Left cardiac atrium (tissue), 4 donors: ENCODE measurements around the gene LMAN2. TPM values are rescaled to one million over a fixed set of nuclear protein-coding genes. Genes with fewer than 3 reads are reported as not detected.
"Not testable (repeated sequence)": the region's sequence is repeated elsewhere in the genome, so short reads cannot be mapped to it uniquely, and the experiment has no call there.

ENCODE experiments used
- ATAC-seq, 2 donors: fragments of 200-7000 bp; cut with Tn5 transposase; one replicate each; pipeline ENCODE4 v1.9.1; 2020; ENCODE audit warnings: mild to moderate bottlenecking in 2 of 2, moderate library complexity in 2 of 2
- DNase-seq: peaks from one replicate; pipeline ENCODE4 v3.0.0-alpha.2; 2020
- intact Hi-C, 2 donors: fragments of 100-400 bp; cut with DNase I; formaldehyde crosslinking; loops; one replicate each; pipeline versions ENCODE4 v1.14.1 to v1.15.1; 2022 to 2023
- total RNA-seq, 2 donors: library from RNA; stranded (reverse); fragmentation: NEBNext Ultra II Directional; extraction: Animal tissue kit (Norgen Biotek cat#: 25700); gene quantifications; one replicate each; pipeline ENCODE4 v1.2.1, GENCODE V29; 2021
- donor health status: DM: no; HTN: yes; CAD: no.
- donor health status: DM: no; HTN: yes; CAD: no; lungs with severe emphysema.
- donor health status: DM: yes; HTN: yes; CAD: no.
- donor health status: Dilated cardiomyopathy.

Gene LMAN2
- total RNA-seq, 2 donors from 2014 or later: 76.4 to 77.7 TPM

- ATAC-seq (no peak), DNase-seq (no peak)
- intact Hi-C loops: loop anchor here in 1 of 2 donors (5.0 kb wide), 1 partner anchor 66 kb away; no protein-coding TSS in a partner anchor
These were observed 31.7 kb upstream of the LMAN2 start for GRCh38 chr5:177383181-177383580.

DNA sequence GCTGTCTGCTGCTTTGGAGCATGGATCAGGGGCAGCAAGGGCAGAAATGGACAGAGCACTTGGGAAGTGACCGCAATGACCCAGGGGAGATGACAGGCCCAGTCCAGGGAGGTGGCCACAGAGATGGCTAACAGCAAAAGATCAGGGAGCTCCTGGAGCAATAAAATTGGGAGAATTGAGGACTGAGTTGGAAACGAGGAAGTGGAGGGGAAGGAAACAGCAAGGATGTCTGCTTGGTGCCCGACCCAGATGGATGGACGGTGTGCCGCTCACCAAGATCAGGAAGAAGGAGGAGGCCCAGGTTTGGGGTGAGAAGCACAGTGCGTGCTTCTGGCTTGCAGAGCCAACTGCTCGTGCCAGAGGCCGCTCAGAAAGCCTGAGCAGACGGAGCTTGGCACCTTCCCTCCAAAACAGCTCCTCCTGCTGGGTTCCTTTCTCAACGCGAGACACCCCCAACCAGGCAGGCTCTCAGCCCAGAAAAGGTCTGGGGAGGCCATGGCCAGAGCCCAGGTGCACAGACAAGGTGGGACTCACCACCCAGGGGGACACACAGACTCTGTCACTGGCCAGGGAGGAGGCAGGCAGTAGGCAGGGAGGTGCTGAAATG lies 31.1 kb upstream of the LMAN2 start:
- DNase-seq (no peak), ATAC-seq (peak; percentile 63 to 78)
- intact Hi-C loops: loop anchor here in 1 of 2 donors (5.0 kb wide), 1 partner anchor 65 kb away; no protein-coding TSS in a partner anchor

DNA sequence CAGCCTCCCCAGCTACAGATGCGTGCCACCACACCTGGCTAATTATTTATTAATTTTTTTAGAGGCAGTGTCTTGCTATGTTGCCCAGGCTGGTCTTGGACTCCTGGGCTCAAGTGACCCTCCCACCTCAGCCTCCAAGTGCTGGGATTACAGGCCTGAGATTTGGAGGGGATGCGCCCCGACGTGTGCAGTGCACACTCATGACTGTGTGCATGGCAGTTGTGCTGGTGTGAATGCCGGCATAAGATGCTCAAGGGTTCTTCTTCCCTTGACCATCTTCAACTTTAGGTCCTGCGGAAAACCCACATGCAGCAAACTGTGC lies 29.3 kb upstream of the LMAN2 start:
- ATAC-seq: no peak
- no peak for DNase-seq
- intact Hi-C loops: loop anchor here in 1 of 2 donors (5.0 kb wide), 1 partner anchor 63 kb away; no protein-coding TSS in a partner anchor

DNA sequence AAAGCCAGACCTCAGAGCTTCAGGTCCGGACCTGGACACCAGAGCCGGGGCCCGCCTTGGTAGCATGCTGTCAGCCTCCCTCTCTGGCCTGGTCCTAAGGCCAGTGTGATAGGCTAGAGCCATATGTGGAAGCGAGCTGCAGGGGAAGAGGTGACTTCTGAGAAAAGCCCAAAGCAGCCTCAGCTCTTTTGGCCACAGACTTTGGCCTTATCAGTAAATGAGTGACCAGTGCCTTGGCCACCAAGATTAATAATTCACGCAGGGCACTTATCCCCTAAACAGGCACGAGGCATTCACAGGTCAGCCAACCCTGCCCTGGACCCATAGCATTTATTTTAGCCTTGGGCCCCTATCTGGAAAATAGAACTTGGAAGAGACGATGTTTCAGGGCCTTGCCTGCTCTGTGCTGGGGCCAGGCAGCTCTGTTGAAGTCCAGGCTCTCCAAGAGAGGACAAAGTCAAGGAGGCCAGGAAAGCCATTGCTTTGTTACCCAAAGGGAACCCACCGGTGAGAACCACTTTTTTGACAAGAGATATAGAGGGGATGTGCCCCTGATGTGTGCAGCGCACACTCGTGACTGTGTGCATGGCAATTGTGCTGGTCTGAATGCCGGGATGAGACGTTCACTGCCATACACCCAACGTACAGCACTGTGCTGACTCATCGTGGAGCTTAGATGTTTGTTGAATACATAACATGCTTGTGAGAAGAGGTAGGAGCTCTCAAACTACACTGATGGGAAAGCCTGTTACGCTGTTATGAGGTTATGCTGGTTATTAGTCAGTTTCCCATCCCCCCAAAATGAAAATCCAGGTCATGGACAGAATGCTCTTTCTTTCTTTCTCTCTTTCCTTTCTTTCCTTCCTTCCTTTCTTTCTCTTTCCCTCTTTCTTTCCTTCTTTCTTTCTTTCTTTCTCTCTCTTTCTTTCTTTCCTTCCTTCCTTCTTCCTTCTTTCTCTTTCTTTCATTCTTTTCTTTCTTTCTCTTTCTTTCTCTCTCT lies 27.7 kb upstream of the LMAN2 start:
- intact Hi-C loops: no loop called here
- DNase-seq (no peak), ATAC-seq (no peak)

DNA sequence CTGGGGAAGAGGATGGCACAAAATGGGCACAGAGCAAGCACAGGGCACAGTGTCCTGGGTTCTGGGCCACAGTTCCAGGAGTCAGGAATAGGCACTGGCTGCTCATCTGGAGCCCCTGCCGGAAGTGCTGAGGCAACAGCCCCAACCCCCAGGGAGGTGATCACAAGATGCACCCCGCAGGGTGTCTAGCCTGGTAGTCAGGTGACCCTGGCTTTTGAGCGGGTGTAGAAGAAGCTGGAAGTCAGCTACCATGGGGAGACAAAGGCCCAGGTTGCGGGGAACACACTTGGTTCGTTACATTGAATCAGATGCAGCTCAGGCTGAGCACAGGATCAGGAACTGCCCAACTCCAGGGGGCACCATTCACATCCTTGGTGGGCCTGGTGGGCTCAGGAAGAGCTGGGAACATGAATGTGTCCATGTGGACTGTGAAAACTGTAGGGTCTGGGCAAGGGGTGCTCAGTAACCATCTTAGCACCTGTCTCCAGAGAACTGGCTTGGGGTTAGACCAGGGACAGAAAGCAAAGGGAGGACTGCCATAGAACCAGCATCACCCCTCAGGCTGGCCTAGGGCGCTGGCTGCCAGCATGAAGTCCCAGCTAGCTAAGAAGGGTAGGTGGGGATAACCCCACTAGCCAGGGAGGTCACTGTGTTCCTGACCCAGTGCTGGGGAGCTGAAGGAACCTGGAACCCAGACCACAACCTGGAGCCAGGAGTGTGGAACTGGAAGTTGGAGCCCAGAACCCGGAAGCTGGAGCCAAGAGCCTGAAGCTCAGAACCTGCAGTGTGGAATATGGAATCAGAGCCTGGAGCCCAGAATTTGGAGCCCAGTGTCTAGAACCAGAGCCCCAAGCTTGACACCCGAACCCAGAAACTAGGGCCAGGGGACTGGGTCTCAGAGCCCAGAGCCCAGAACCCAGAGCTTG lies 26.6 kb upstream of the LMAN2 start:
- intact Hi-C loops: no loop called here
- no peak for ATAC-seq
- DNase-seq: no peak

- ATAC-seq (no peak), DNase-seq (no peak)
- intact Hi-C loops: no loop called here
These were observed 24.6 kb upstream of the LMAN2 start for GRCh38 chr5:177376107-177376506.

GRCh38 chr5:177375516-177375915 lies 24.0 kb upstream of the LMAN2 start:
- intact Hi-C loops, DNase-seq, ATAC-seq: not testable (repeated sequence)

DNA sequence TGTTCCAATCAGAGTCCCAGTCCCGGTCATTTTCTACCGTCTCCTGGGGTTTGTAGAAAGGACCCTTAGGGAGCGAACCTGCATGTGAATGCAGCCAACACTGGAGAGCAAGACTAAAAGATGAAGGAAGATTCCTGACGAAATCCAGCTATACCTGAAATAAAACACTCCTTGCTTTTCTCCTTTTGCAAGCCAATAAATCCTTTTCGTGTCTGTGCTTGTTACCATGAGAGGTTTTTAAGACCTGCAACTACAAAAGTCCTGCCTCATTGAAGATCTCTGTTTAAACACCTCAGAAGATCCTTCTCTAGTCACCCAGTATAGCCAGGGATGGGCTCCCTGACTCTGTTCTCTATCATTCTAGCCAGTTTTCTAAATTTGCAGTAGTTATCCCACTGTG lies 22.7 kb upstream of the LMAN2 start:
- intact Hi-C loops: no loop called here
- ATAC-seq (no peak), DNase-seq (no peak)

GRCh38 chr5:177373806-177374205 lies 22.3 kb upstream of the LMAN2 start:
- intact Hi-C loops: no loop called here
- ATAC-seq (no peak), DNase-seq (no peak)

DNA sequence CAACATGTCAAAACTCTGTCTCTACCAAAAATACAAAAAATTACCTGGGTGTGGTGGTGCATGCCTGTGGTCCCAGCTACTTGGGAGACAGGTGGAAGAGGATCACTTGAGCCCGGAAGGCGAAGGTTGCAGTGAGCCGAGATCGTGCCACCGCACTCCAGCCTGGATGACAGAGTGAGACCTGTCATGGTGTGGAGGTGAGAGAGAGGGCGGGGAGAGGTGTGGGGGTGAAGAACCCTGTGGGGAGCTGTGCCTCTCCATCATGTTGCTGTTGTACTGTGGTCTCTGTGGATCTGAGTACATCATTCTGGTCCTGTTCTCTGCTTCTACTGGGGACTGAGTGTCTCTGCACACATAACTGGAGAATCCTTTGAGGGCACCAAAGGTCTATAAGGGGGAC lies 21.4 kb upstream of the LMAN2 start:
- DNase-seq (no peak), ATAC-seq (no peak)
- intact Hi-C loops: no loop called here

- ATAC-seq (no peak), DNase-seq (no peak)
- intact Hi-C loops: no loop called here
These were observed 20.8 kb upstream of the LMAN2 start for GRCh38 chr5:177372034-177372896.

- ATAC-seq (no peak), DNase-seq (no peak)
- intact Hi-C loops: no loop called here
These were observed 19.9 kb upstream of the LMAN2 start for GRCh38 chr5:177371120-177372033.

GRCh38 chr5:177370488-177371119 lies 19.1 kb upstream of the LMAN2 start:
- ATAC-seq: peak; percentile 66 to 71
- intact Hi-C loops: no loop called here
- peak; percentile 87 for DNase-seq

DNA sequence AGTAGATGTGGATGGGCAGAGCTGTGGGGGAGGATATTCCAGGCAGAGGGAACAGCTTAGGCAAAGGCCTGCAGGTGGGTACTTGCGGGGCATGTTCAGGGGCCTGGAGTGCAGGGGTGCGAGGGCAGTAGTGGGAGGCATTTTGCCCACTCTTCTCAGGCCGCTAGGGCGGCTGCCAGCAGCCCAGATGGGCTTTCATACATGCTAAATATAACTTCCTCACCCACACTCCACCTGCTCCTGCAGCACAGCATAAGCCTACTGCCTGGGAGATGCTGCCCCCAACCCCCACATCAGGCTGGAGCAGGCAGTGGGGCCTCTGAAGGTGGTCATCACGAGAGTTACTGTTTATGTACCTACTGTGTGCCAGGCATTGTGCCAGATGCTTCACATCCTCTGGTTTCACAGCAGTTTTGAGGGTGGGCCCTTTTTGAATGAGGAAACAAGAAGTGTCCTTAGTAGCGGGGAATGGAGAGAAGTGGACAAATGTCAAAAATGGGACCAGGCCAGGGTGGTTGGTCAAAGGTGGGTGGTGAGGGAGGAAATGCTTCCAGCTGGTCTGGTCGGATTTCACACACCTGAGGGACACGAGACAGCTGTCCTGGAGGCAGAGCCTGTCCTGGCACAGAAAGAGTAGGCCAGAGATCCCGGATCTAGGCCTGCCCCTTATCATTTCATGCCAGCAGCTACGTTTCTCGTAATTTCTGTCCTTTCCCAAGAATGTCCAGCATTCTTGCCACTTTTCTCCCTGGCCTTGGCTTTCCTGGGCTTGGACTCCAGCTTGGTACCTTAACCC lies 18.4 kb upstream of the LMAN2 start:
- intact Hi-C loops: loop anchor here in 1 of 2 donors (10.0 kb wide), 1 partner anchor 55 kb away; the partner anchor contains the start of gene MXD3
- no peak for DNase-seq
- no peak for ATAC-seq

DNA sequence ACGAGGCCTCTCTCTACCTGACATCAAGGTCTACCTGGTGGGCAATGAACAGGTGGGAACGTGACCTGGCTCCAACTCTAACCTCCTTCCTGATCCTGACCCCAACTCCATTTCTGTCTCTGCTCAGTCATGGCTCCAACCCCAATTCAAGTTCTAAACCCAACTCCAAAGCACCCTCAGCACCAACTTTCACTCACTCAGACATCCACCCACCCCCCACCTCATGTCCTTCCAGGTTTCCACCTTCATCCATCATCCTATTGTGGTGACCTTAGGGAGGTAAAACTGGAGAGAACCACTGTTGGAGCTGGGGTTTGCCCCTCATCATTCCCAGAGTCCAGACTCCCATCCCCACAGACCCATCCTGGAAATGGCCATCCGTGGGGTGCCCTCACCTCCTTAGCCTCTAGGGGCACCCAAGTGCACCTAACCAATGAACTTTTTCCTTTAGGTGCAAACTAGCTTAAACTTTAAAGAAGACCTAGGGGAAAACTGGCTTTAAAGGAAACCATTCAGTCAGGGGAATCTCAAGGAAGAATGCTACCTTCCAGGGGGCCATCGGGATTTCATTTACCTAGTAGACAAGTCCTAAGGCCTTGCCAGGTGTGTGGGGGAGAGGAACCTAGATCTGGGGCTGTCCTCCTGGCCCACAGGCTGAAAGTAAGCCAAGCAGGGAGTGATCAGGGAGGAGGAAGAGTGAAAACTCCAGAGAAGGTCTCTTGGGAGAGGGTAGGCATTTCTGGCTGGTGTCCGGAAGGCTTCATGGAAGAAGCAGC lies 17.6 kb upstream of the LMAN2 start:
- no peak for DNase-seq
- no peak for ATAC-seq
- intact Hi-C loops: loop anchor here in 1 of 2 donors (10.0 kb wide), 1 partner anchor 54 kb away; the partner anchor contains the start of gene MXD3
